ENCODE measurements around the gene STRN4. TPM values are rescaled to one million over a fixed set of nuclear protein-coding genes. Genes with fewer than 3 reads are reported as not detected.
A peak's percentile ranks its signal among the peaks of the same experiment; 100 is the strongest.
"Not testable (repeated sequence)": the region's sequence is repeated elsewhere in the genome, so short reads cannot be mapped to it uniquely, and the experiment has no call there.

STRN4 gene
- total RNA-seq, 1 donor from 2014 or later, result 115 TPM

DNA sequence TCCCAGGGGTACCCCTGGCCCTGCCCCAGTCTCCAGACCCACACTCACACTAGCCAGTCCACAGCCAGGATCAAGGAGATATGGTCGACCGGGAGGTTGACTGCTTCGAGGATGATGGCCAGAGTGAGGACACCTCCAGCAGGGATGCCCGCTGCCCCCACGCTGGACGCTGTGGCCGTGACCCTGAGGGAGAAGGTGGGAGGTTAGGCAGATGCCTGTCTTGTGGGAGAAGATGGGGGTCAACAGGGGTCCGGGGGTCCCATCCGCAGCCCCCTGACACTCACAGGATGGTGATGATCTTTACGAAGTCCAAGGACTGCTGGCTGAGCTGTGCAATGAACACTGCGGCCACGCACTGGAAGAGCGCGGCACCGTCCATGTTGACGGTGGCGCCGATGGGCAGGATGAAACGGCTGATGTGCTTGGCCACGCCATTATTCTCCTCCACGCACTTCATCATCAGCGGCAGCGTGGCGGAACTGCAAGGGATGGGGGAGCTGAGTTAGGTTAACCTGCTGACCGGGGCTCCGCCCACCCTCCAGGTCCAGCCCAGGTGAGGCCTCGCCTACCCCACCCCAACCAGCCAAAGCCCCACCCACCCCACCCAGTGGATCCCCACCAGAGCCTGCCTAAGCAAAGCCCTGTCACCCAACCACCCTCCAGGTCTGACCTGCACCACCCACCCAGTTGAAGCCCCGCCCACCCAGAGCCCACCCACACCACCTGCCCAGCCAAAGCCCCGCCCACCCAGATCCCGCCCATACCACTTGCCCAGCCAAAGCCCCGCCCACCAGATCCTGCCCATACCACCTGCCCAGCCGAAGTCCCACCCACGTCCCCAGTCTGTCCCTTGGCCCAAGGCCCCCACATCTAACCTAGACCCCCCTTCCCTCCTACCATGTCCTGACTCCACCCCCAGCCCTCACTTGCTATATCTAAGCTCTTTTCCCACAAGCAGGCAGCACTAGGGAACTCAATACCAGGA is 31.0 kb upstream of the STRN4 start:
- no peak overlapping the region for H3K4me3 Mint-ChIP-seq (ENCODE audit: low read depth)
- DNase-seq (ENCODE audit: low spot score, unreplicated experiment), result no peak
- H3K27ac Mint-ChIP-seq, result no peak overlapping the region
- TF ChIP-seq, protein P1, sequence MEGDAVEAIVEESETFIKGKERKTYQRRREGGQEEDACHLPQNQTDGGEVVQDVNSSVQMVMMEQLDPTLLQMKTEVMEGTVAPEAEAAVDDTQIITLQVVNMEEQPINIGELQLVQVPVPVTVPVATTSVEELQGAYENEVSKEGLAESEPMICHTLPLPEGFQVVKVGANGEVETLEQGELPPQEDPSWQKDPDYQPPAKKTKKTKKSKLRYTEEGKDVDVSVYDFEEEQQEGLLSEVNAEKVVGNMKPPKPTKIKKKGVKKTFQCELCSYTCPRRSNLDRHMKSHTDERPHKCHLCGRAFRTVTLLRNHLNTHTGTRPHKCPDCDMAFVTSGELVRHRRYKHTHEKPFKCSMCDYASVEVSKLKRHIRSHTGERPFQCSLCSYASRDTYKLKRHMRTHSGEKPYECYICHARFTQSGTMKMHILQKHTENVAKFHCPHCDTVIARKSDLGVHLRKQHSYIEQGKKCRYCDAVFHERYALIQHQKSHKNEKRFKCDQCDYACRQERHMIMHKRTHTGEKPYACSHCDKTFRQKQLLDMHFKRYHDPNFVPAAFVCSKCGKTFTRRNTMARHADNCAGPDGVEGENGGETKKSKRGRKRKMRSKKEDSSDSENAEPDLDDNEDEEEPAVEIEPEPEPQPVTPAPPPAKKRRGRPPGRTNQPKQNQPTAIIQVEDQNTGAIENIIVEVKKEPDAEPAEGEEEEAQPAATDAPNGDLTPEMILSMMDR (IDR thresholded peaks at IDR 0.05; ENCODE audit: unreplicated experiment), result no peak
- no peaks in the 10 kb centered on the region for H3K9me3 Mint-ChIP-seq (ENCODE audit: low read depth)
- H3K4me1 Mint-ChIP-seq (ENCODE audit: low read depth), result no peaks in the 10 kb centered on the region
- no peaks in the 10 kb centered on the region for H3K27me3 Mint-ChIP-seq
- H3K36me3 Mint-ChIP-seq (ENCODE audit: insufficient read depth), result peaks cover 11% of the 10 kb centered on the region

DNA sequence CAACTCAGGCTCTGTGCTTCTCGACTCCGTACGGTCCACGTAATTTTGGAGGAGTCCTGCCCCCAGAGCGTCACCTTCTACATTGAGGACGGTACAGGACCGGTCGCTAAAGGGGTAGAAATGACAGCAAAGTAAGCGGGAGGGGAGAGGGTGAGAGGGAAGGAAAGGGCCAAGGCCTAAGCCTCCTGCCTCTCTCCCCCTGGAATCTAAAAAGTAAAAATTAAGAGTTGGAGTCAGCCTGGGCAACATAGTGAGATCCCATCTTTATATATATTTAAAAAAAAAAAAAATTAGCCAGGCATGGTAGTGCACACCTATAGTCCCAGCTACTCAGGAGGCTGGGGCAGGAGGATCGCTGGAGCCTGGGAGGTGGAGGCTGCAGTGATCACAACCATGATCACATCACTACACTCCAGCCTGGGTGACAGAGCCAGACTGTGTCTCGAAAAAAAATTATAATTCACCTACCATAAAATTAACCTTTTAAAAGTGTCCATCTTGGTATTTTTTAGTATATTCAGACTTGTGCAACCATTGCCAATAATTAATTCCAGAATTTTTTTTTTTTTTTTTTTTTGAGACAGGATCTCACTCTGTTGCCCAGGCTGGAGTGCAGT is 29.5 kb upstream of the STRN4 start:
- Mint-ChIP-seq H3K4me1 (ENCODE audit: low read depth) (peaks cover 3% of the 10 kb centered on the region), H3K27me3 (no peaks in the 10 kb centered on the region), H3K4me3 (ENCODE audit: low read depth) (no peak overlapping the region), H3K36me3 (ENCODE audit: insufficient read depth) (peaks cover 11% of the 10 kb centered on the region), H3K9me3 (ENCODE audit: low read depth) (no peaks in the 10 kb centered on the region), H3K27ac (no peak overlapping the region)
- DNase-seq (ENCODE audit: low spot score, unreplicated experiment), result no peak
- TF ChIP-seq, protein P1 (IDR thresholded peaks at IDR 0.05; ENCODE audit: unreplicated experiment), result no peak

DNA sequence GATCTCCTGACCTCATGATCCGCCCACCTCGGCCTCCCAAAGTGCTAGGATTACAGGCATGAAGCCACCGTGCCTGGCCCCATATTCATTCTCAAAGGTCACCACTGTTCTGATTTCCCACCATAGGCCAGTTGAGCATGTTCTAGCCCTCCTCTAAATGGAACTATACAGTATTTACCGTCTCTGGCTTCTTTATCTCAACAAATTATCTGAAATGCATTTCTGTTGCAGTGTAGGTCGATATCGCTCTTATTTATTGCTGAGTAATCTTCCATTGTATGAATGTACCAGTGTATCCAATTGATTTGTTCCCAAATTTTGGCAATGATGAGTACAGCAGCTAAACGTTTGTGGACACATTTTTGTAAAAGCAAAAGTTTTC is 26.8 kb upstream of the STRN4 start:
- no peak overlapping the region for H3K27ac Mint-ChIP-seq
- DNase-seq (ENCODE audit: low spot score, unreplicated experiment), result no peak
- no peaks in the 10 kb centered on the region for H3K27me3 Mint-ChIP-seq
- no peaks in the 10 kb centered on the region for H3K9me3 Mint-ChIP-seq (ENCODE audit: low read depth)
- H3K36me3 Mint-ChIP-seq (ENCODE audit: insufficient read depth), result peaks cover 11% of the 10 kb centered on the region
- H3K4me1 Mint-ChIP-seq (ENCODE audit: low read depth), result peaks cover 17% of the 10 kb centered on the region
- TF ChIP-seq, protein P1 (IDR thresholded peaks at IDR 0.05; ENCODE audit: unreplicated experiment), result no peak
- no peak overlapping the region for H3K4me3 Mint-ChIP-seq (ENCODE audit: low read depth)

DNA sequence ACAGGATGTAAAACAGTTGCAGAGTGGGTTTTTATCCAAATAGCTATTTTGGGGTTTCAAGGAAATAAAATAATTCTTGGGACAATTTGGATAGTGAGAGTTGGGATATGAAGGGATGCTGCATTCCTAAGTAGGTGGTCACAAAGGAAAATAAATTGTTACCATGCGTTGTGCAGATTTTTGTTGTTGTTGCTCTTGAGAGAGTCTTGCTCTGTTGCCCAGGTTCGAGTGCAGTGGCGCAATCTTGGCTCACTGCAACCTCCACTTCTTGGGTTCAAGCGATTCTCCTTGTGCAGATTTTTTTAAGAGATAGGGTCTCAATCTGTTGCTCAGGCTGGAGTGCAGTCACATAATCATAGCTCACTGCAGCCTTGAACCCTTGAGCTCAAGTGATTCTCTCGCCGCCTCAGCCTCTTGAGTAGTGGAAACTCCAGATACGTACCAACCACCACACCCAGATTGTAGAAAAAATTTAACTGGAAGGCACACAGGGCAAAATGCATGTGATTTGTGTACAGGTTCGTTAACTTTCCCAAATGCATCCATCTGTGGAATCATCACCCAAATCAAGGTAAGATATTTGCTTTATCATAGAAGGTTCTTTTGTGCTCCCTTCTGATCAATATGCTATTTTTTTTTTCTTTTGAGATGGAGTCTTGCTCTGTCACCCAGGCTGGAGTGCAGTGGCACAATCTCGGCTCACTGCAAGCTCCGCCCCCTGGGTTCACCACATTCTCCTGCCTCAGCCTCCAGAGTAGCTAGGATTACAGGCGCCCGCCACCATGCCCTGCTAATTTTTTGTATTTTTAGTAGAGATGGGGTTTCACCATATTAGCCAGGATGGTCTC is 26.1 kb upstream of the STRN4 start:
- H3K4me1 Mint-ChIP-seq (ENCODE audit: low read depth), result peaks cover 17% of the 10 kb centered on the region

DNA sequence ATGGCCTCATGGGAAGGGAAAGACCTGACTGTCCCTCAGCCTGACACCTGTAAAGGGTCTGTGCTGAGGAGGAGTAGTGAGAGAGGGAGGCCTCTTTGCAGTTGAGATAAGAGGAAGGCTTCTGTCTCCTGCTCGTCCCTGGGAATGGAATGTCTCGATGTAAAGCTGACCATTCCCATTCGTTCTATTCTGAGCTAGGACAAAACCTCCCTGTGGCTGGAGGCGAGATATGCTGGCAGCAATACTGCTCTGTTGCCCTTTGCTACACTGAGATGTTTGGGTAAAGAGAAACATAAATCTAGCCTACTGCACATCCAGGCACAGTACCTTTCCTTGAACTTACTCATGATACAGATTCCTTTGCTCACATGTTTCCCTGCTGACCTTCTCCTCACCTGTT is 22.5 kb upstream of the STRN4 start:
- H3K27me3 Mint-ChIP-seq; H3K9me3 Mint-ChIP-seq (ENCODE audit: low read depth); H3K36me3 Mint-ChIP-seq (ENCODE audit: insufficient read depth); H3K4me3 Mint-ChIP-seq (ENCODE audit: low read depth); DNase-seq (ENCODE audit: low spot score, unreplicated experiment): not testable (repeated sequence)
- peak overlapping the region; percentile 82 for H3K27ac Mint-ChIP-seq
- peaks cover 19% of the 10 kb centered on the region for H3K4me1 Mint-ChIP-seq (ENCODE audit: low read depth)

More for the DNA sequence above, 26.1 kb upstream of the STRN4 start:
- Mint-ChIP-seq H3K27ac (no peak overlapping the region), H3K9me3 (ENCODE audit: low read depth) (no peaks in the 10 kb centered on the region), H3K4me3 (ENCODE audit: low read depth) (no peak overlapping the region), H3K27me3 (no peaks in the 10 kb centered on the region), H3K36me3 (ENCODE audit: insufficient read depth) (peaks cover 8% of the 10 kb centered on the region)
- TF ChIP-seq, protein P1 (IDR thresholded peaks at IDR 0.05; ENCODE audit: unreplicated experiment), result no peak
- no peak for DNase-seq (ENCODE audit: low spot score, unreplicated experiment)
